ENCODE measurements around the gene NCBP3.
"Not testable (repeated sequence)": the region's sequence is repeated elsewhere in the genome, so short reads cannot be mapped to it uniquely, and the experiment has no call there.

NCBP3 gene

GRCh38 chr17:3880983-3881382 lies 34.9 kb upstream of the NCBP3 start:
- no peak for DNase-seq

GRCh38 chr17:3879591-3880417 lies 33.8 kb upstream of the NCBP3 start:
- no peak for DNase-seq

DNA sequence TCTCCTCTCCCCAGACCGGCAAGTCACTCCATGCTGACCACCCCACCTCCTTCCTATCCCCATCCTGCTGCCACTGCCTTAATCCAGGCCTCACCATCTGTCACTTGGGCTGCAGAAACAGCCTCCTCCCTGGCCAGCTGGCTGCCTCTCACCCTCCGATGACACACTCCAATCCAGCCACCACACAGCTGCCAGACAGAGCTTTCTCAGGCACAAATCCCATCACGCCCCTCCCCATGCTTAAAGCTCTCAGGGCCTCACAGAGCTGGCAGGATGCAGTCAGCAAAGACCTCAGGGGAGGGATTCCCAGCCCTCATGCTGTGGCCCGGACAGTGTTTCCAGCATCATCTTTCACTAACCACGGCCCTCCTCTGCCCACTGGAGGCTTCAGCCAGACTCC lies 33.1 kb upstream of the NCBP3 start:
- no peak for DNase-seq

- DNase-seq: no peak
Measured at GRCh38 chr17:3877220-3877619, 31.2 kb upstream of the NCBP3 start.

DNA sequence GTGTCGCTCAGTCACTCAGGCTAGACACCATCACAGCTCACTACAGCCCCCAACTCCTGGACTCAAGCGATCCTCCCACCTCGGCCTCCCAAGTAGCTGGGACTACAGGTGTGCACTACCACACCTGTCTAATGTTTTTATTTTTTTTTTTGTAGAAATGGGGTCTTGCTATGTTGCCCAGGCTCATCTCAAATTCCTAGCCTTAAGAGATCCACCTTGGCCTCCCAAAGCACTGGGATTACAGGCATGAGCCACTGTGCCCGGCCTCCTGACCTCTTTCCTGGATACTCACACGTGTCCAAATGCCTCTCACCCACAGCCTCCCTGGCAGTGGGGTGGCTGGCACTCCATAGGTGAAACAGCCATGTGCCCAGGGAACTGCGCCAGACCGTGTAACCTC lies 29.3 kb upstream of the NCBP3 start:
- DNase-seq: no peak

DNA sequence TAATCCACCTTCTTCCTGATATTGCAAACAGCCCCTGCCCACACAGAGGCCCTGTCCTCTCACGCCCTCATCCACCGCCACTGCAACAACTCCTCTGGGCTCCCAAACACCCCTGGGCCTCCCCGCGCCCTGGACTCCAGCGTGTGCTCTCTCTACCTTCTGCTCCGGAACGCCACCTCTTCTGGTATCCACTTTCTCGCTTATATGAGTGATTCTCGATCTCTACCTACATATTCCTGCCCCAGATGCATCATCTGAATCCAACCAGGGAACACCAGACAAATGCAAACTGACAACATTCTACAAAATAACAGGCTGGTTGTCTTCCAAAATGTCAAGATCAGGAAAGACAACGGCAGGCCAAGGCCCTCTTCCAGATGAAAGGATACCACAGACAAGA lies 27.8 kb upstream of the NCBP3 start:
- no peak for DNase-seq

- DNase-seq: no peak
Measured at GRCh38 chr17:3870871-3871306, 24.8 kb upstream of the NCBP3 start.

GRCh38 chr17:3867606-3868005 lies 21.6 kb upstream of the NCBP3 start:
- no peak for DNase-seq

DNA sequence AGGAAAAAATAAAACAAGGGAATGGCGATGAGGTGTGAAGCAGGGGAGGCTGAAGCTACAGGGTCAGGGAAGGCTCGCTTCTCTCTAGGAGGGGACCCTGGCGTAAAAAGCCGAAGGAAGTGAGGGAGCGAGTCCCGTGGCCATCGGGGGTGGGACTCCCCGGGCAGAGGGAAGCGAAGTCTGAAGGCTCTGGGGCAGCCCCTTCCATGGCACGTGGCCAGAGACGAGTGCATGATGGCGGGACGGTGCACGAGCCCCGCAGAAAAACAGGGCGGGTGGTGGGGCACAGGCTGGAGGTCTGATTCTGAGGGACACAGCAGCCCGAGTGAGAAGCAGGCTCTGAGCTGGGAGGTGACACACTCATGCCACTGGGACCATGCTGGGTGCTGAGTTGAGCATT lies 21.1 kb upstream of the NCBP3 start:
- DNase-seq: no peak

DNA sequence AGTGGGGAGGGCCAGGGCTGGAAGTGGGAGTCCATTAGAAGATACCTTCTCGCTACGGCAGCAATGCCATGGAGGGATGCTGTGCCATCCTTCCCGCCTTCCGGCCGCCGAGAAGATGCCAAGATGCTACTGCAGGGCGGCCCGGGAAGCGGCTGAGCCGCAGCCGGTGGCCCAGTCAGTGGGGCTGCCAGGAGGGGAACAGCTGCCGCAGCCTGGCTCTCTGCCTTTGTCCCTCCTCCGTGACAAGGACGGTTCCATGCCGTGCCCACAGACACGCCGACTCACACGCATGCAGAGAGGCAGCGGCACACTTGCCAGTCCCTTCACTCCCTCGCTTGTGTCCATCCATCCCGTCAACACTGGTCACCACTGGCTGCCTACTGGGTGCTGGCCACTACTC lies 20.2 kb upstream of the NCBP3 start:
- no peak for DNase-seq

GRCh38 chr17:3865176-3865575 lies 19.1 kb upstream of the NCBP3 start:
- DNase-seq: no peak

DNA sequence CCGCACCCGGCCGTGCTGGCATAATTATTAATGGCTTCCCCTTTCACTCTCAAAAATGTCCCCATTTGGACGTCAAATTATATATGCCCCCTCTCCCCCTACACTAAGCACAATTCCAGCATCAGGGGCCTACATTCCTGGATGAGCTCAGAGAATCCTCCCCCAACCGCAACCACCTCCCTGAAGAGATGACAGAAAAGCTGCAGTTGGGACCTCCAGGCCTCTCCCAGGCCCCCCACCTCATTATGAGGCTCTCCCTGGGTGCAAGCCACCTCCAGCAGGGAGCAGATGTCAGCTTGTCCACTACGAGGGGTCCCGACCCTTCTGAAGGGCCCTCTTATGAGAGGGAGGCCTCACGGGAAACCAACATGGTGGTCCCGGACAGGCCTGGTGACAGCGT lies 18.5 kb upstream of the NCBP3 start:
- DNase-seq: no peak

DNA sequence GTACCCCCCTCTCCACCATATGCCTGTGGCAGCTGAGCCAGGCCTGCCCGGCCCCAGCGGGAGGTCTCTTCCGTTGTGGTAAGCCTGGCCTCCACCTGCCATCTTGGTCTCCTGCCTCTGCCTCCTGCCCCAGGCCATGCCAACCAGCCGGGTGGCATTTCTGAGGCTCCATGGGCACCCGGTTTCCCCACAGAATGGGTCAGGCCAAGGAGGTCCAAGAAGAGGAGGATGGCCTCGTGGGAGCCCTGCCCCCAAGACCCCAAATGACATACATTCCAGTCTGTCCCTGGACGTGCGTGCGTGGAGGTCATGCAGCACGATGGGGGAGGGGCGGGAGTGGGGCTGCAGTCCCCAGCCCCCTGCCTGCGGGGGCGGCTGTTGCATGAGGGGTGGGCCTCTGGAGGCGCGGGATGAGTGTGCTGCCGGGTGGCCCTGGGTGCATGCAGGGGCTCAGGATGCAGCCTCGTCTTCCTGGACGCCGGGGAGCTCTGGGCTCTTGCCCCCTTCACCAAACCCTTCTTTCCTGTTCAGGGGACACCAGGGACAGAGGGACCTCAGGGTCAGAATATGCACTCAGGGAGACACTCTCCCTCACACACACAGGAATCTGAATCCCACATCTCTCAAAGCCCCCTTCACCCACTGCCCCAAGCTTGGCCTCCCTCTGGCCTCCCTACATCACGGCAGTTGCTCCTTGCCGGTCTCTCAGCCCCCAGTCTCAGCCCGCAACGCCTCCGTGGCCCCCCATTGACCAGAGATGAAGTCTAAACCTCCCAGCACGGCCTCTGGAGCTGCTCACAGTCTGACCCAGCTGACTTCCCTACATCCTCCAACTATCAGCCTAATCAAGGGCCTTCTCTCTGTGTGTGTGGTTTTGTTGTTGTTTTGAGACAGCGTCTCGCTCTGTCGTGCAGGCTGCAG lies 16.0 kb upstream of the NCBP3 start:
- DNase-seq: no peak

- no peak for DNase-seq
Measured at GRCh38 chr17:3860939-3861700, 15.1 kb upstream of the NCBP3 start.

DNA sequence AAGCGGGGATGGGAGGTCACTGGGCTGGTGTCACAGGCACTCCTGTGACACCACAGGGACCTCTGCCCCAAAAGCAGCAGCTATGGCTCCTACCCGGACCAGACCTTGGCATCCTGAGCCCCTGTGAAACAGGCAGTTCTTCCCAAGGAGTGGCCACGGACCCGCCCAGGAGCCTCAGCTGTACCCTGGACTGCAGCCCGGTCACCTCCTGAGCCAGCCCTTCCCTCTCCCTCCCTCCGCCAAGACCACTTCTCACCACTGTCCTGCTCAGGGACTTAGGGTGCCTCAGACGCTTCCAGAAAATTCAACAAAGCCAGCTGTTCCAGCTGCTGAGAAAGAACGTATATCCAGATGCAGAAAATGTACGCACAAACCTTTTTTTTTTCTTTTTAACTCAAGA lies 13.9 kb upstream of the NCBP3 start:
- DNase-seq: no peak

DNA sequence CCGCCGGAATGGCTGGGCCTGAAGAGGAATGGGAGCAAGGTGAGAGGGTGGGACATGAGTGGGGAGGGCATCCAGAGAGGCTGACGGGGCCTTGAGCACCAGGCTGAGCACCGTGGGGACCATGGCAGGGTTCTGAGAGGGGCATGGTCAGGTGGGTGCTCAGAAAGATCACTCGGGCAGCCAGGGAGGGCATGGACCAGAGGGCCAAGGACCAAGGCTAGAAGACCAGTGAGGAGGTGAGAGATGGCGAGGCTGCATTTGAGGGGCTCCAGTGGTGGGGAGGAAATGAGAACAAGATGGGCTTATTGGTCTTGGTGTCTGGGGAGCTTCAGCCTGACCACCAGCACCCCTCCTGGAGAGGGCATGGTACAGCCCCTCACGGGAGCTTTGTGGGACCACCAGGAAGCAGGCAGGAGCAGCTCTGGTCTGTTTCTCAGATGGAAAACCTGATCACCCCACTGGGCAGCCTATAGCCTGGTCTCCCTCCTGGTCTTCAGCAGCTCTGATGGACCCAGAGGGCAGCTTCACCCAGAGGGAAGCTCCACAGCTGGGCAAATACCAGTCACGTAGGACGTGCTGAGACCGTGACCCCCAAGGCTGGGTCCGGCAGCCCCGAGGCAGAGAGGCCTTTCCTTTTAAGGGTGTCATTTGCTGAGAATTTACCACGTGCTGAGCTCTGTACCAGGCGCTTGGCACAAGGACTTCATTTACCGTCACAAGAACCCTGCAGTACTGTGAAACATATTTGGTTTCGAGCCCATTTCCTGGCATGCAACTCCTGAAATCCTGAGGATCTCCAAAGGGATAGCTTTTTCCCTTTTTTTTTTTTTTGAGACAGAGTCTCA lies 11.4 kb upstream of the NCBP3 start:
- DNase-seq: no peak

- not testable (repeated sequence) for DNase-seq
Measured at GRCh38 chr17:3854204-3854603, 8.2 kb upstream of the NCBP3 start.

DNA sequence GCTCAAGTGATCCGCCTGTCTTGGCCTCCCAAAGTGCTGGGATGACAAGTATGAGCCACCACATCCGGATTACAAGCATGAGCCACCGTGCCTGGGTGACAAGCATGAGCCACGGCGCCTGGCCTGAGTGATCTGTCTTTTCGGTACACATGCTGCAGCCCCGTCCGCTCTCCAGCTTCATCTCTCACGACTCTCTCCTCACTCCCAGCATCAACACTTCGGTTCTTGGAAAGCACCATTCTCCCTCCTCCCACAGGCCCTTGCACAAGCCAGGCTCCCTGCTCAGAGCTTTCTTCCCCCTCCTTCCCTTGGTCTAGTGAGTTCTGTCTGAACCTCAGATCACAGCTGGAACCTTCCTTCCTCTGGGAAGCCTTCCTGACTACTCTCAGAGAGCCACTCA lies 6.5 kb upstream of the NCBP3 start:
- DNase-seq: no peak

GRCh38 chr17:3851461-3852100 lies 5.5 kb upstream of the NCBP3 start:
- DNase-seq: no peak

- no peak for DNase-seq
Measured at GRCh38 chr17:3848229-3848835, 2.3 kb upstream of the NCBP3 start.

- DNase-seq: no peak
Measured at GRCh38 chr17:3847165-3847670, 1.2 kb upstream of the NCBP3 start.

Data from NCI-H526 treated with DMSO at 0.1 percent for 48 hours (cell line).